HG03342 (cell line): ENCODE measurements around the gene ROBO3.

ENCODE experiments used
- ATAC-seq: cut with Tn5 transposase; IDR thresholded peaks from one replicate; pipeline ENCODE4 v1.9.1; 2021; ENCODE audit warnings: mild to moderate bottlenecking, moderate library complexity; ENCODE audit not compliant: unreplicated experiment

The ROBO3 gene

DNA sequence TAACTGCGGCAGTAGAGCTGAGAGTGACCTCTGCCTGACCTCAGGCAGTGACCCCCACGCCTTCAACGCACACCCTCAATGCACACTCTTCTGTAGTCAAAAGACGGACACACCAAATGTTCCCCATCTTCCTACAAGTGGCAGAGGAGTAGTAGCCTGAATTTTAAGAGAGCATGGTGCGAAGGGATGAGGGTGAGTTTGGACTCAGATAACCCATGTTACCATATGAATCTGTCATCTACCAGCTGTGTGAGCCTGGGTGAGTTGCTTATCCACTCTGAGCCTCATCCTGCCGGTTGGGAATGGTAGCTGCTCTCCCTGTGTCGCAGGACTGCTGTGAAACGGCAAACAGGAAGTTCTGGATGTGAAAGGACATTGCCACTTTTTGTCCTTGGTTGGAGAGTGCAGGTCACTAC is 20.6 kb upstream of the ROBO3 start:
- no peak for ATAC-seq

DNA sequence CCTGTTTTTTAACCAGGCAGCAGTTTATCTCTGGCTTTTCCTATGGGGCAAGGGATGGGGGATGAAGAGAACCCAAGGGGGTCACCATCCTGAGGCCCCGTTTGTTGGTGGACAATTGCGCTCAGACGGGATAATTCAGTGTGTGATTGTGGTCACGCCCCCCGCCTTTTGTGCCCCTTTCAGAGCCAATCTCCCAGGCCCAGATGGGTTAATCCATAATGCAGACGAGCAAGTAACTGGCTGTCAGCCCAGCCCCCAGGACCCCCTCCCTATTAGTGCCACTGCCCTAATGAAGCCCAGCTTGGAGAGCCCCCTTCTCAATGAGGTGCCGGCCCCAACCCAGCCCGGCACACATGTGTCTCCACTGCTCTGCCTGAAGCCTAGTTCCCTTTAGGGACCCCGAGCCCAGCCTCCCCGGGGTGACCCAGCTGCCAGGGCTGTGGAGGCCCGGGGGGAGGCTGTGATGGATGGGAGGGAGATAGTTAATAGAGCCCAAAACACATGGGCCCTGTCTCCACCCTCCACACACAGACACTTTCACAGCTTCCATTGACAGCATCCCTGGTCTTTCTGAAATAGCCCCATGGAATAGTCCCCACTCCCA is 19.1 kb upstream of the ROBO3 start:
- ATAC-seq: no peak

DNA sequence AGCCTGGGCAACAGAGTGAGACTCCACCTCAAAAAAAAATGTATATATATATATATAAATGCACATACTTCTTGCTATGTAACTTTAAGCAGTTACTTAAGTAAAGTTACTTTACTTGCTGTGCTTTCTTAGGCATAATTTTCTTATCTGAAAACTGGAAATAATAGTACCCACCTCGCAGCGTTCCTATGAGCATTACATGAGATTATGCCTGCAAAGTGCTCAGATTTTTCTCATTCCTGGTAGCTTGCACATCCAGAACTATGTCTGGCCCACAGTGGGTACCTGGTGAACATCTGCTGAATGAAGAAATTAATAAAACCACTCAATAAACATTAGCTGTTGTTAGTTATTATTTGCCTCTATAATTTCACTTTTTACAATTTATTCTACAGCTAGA is 6.1 kb upstream of the ROBO3 start:
- no peak for ATAC-seq

DNA sequence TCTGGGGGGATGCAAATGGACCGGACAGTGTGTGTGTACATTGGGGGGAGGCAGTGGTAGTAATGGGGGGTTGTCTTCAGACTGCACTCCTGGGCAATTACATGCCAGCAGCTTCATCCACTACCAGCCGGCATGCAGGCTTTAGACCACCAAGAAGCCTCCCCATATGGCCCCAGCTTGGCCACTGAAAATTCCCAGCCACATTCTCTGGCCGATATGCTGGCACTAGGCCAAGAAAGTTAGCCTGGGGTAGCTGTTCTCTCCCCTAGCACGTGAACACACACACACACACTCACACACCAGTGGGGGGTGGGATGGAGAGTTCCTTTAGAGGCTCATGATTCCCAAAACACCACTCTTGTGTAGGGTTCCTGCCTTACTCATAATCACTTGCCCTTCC is 3.6 kb upstream of the ROBO3 start:
- ATAC-seq: no peak

DNA sequence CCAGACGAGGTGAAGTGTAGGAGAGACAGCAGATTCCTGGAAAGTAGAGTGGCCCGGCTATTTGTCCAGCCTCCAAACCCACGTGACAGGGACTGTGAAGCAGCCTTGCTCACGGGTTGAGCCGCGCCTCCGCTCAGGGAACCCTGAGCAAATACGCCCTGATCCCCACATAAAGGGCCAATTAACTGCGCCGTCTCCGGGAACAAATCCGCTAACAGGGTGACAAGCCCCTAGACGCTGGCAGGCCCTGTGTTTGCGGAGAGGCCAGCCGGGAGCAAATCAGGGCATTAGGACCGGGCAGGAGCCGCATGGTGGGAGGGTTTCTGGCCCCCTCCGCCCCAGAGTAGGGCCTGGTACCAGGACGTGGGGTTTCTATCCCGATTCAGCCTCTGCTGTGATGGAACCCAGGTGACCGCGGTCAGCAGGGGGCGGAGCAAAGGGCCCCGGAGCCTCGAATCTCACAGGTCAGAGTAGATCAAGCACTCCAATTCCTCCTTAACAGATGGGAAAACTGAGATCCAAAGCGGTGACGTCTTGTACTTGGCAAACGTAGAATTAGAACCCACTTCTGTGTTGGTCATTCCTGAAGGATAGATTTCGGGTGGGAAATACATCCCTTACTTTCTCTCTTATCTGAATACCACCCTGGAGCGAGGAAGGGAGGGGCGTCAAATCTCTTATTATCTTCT is 2.0 kb upstream of the ROBO3 start:
- ATAC-seq: no peak

DNA sequence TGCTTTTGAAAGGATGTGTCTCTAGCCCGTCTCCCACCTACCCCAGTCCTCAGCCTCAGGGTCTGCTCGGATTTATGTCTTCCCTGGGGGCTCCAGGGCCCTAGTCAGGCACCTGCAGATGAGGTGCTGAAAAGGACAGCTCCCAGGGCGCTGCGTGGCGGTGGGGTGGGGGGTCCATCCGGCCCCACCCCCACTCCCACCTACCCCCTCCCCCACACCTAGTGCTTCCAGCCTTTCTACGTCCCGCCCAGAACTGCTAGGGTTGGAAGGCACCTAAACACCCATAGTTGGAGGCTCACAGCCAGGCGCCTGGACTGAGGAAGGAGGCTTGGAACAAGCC is 1.4 kb upstream of the ROBO3 start:
- no peak for ATAC-seq

DNA sequence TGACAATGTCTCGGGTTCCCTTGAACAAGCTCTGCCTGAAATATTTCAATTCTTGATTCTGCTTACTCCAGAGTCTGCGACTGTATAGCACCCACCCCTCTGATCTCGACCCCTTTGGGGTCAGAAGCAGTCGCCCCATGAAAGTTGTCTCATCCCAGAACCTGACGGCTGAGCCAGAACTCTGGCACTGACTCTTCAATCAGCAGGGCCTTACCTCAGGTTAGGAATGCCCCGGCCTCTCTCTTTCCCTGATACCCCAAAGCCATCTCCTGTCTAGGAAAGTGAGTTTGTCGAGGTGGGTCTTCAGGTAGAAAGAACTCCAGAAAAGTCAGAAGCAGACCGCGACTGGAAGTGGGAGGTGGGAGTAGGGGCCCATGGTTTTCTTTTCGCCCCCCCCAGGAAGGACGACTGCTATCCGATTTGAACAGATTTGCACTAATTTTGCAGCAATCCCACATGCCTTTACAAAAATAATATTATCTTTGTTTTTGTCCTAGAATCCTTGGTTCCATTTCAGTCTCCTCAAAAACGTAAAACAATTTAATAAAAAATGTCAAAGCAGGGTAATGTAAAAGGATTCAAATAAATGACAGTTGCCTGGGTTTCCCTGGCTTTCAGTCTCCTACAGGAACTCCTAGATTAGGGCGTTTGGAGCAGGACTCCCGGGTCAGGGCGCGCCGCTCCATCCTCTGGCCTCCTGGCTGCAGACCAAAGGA is 898 bp upstream of the ROBO3 start:
- ATAC-seq: no peak

DNA sequence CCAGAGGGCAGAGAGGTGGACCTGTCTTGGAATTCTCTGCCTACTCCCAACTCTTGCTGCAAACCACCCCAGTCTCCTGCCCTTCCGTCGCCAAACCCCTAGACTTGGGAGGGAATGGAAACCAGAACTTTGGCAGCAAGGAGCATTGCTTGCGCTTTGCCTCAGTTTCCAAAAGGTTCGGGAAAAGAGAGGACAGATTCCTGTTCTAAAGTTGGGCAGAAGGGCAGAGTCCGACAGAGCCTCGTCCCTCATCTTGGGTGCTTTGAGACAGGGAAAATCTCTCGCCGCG is 396 bp upstream of the ROBO3 start:
- ATAC-seq: no peak

DNA sequence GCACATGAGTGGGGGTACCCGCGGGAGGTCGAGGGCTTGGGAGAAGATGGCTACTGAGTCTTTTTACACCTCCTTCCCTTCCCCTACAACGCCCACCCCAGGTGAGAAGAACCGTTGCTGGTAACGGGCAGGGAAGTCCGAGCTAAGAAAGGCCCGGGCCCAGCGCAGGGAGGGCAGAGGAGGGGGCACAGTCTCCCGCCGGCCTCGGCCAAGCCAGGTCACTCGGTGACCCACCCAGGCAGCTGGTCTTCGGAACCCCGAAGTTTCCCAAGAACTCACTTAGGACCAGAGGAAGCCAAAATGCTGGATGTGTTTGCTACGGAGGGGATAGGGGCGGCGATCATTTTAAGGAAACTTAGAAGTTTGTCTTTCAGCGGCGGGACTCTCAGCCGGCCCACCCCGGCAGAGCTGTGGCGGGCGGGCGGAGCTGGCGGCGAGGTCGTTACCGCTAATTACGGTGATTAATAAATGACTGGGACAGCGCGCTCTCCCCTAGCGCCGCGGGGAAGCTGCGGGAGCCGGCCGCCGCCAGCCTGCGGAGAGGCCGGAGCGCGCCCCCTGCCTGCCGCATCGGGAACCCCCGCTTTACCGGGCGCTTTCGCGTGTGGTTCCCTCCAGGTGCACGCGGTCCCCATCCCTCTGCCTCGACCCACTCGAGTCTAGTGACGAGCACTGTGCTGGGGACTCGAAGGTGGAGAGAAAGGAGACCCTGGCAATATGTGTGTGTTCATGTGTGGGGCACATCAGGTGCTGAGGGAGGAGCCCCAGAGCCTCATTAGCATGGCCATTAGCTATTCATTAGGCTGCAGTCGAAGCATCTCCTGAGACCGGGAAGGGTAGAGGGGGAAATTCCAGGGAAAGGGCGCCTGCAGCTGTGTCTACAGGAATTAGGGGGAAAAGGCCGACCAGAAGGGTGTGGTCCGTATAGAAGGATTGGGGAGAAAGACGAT is 945 bp downstream of the ROBO3 start:
- ATAC-seq: peak; percentile 59

DNA sequence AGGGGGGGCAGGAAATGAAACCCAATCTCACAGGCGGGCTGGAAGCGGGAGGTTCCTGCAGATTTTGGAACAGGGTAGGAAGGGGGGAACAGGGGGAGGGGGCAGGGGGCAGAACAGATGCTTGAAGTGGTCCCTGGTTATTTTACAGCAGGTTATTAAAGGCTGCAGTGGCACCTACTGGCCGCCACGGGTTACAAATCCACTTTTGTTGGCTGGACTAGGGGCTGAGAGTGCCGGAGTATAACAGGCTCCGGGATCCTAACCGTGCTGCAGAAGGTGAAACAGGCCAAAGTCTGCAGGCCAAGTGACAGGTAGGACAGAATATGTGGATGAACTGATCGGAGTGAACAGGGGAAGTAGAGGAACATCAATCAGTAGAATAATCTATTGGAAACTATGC is 2.5 kb downstream of the ROBO3 start:
- no peak for ATAC-seq

DNA sequence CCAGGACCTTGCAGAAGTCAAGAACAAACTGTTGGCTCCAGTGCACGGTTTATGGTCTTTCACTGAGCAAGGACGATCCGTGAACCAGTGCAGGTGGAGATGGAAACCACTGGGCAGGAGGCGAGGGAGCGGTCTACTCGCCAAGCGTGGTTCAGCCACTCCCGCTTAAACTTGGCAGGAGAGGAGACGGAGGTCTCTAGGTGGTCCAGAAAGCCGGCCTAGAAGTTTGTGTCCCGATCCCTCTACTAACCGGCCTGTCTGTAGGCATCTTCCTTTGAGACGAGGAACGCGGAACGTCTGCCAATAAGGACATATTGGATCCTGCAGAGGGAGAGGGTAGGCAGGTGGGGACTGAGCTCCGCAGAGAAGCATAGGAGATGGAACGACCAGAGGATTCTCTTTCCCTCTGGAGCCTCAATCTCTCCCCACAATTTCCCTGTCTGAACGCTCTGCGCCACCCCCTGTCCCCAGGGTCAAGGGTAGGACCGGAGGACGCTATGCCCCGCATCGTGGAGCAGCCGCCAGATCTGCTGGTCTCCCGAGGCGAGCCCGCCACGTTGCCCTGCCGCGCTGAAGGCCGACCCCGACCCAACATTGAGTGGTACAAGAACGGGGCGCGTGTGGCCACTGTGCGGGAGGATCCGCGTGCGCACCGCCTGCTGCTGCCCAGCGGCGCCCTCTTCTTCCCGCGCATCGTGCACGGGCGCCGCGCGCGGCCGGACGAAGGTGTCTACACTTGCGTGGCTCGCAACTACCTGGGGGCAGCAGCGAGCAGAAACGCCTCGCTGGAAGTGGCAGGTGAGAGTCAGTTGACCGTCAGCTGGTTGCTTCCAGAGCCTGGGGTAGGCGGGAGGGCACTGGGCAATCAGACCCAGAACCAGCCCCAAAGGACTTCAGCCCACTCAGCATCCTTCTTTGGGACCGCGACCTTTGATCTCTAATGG is 3.4 kb downstream of the ROBO3 start:
- no peak for ATAC-seq

DNA sequence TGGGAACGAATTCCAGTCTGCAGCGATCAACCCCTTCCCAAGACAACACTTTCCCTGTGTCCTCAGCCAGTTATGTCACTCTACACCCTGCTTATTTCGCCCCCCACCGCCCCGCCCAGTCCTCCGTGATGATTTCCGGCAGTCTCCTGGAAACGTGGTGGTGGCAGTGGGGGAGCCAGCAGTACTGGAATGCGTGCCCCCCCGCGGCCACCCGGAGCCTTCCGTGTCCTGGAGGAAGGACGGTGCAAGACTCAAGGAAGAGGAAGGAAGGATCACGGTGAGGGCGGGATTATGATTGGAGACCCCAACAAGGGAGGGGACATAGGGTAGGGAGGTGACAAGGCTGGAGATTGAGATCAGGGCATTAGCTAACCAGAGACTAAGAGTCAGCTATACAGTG is 4.1 kb downstream of the ROBO3 start:
- no peak for ATAC-seq

DNA sequence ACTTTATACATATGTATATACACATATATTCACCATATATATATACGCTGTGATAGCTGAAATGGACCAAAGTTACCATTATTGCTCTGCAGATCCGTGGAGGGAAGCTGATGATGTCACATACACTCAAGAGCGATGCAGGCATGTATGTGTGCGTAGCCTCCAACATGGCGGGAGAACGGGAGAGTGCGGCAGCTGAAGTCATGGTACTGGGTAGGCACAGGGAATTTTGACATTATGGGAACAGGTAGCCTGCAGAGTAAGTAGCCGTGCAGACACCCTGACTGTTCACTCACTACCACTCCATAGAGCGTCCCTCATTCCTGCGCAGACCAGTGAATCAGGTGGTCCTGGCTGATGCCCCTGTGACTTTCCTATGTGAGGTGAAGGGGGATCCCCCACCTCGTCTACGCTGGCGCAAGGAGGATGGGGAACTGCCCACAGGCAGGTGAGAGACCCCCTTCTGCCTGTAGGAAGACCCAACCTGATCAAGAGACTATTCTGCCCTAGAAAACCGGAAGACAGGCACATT is 4.7 kb downstream of the ROBO3 start:
- no peak for ATAC-seq

DNA sequence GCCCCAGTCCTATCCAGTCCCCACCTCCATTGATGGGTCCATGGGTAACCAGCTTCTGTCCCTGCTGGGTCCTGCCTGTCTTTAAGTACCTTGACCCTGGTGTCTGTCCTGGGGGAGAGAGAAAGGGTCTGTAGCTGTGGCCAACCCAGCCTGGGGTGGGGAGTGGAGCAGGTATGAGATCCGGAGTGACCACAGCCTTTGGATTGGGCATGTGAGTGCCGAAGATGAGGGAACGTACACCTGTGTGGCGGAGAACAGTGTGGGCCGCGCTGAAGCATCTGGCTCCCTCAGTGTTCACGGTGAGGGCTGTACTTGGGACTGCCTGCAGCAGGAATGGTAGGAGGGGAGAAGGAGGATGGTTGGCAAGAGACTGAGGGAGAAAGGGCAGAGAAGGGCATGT is 5.2 kb downstream of the ROBO3 start:
- no peak for ATAC-seq

DNA sequence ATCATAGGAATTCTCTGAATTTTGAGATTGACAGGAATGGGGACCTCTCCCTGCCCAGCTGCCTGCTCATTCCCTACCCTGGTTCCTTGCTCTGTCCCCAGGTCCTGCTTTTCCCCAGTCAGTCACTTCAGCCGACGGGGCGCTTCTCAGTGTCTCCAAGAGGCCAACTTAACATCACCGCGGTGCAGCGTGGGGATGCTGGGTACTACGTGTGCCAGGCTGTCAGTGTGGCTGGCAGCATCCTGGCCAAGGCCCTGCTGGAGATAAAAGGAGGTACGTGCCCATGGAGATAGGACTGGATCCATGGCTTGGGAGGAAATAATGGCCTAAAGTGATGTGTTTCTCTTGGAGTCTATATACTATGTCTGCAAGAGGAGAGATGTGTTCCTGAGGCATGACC is 7.0 kb downstream of the ROBO3 start:
- ATAC-seq: no peak

DNA sequence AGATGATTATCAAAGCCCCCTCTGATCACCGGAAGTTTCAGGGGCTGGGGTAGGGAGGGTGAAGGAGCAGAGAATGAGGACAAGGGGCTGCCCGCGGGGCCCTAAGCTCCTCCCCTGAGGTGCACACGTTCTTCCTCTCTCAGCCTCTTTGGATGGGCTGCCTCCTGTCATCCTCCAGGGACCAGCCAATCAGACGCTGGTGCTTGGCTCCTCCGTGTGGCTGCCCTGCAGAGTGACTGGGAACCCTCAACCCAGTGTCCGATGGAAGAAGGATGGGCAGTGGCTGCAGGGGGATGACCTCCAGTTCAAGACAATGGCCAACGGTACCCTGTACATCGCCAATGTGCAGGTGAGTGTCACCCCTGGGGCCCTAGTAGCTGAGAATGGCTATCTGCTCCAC is 7.5 kb downstream of the ROBO3 start:
- ATAC-seq: no peak

DNA sequence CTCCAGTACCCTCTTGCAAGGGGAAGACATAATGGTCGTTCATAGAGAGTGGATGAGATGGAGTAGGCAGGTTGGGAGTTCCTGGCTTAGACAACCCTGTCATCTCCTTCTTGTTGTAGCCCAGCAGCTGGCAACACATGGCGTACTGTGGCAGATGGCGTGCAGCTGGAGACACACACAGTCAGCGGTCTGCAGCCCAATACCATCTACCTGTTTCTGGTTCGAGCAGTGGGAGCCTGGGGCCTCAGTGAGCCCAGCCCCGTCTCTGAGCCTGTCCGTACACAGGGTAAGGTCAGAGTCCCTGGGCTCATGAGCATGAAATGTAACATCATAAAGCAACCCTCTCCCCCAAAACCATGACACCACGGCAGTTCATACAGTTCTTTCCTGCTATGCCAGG is 8.7 kb downstream of the ROBO3 start:
- no peak for ATAC-seq

DNA sequence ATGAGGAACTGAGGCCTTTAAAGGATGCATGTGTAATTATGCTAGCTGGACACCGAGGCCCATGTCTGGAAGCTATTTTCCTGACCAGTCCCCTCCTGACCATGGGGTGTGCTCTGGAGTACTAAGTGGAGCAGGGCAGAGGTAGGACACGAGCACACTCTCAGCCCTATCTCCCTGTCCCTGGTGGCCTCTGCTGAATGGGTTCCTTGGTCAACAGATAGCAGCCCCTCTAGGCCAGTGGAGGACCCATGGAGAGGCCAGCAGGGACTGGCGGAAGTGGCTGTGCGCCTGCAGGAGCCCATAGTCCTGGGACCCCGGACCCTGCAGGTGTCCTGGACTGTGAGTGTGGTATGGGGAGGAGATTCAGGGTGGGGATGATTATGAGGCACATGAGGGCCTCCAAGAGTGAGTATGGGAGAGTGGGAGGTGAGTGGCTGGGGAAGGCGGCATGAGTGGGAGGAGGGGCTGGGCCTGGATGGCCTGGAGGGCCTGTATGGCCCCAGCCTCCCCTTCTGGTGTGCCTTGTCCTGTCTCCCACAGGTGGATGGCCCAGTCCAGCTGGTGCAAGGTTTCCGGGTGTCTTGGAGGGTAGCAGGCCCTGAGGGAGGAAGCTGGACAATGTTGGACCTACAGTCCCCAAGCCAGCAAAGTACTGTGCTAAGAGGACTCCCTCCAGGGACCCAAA is 9.5 kb downstream of the ROBO3 start:
- no peak for ATAC-seq

DNA sequence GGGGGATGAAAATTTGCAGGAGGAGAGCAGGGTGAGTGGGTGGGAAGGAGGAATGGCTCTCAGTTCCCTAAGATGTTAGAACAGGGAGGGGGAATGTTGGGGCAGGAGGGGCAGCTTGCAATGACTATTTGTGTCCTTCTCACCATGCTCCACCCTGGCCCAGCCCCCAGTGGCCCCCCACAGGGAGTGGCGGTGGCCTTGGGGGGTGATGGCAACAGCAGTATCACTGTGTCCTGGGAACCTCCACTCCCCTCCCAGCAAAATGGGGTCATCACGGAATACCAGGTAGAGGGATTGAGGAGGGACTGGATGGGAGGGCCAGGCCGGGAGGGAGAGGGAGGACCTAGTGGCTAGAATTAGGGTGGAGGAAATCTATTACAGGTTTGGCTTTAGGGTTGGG is 10.2 kb downstream of the ROBO3 start:
- ATAC-seq: no peak
